ENCODE data around the gene USP15.

The USP15 gene

GRCh38 chr12:62256408-62257096 is 3.7 kb upstream of the USP15 start:
- in situ Hi-C loops (cut with MboI; ENCODE audit: low sequenced_read_pairs) = no loop called here

GRCh38 chr12:62258231-62258630 is 2.0 kb upstream of the USP15 start:
- in situ Hi-C loops (cut with MboI; ENCODE audit: low sequenced_read_pairs) = no loop called here

GRCh38 chr12:62258941-62259630 is 1.1 kb upstream of the USP15 start:
- in situ Hi-C loops (cut with MboI; ENCODE audit: low sequenced_read_pairs) = no loop called here

GRCh38 chr12:62259631-62259992 is 592 bp upstream of the USP15 start:
- in situ Hi-C loops (cut with MboI; ENCODE audit: low sequenced_read_pairs) = no loop called here

- in situ Hi-C loops (cut with MboI; ENCODE audit: low sequenced_read_pairs) = no loop called here
Measured at GRCh38 chr12:62260733-62261683, 804 bp downstream of the USP15 start.

- in situ Hi-C loops (cut with MboI; ENCODE audit: low sequenced_read_pairs) = no loop called here
Measured at GRCh38 chr12:62261876-62262517, 1.8 kb downstream of the USP15 start.

- in situ Hi-C loops (cut with MboI; ENCODE audit: low sequenced_read_pairs) = no loop called here
Measured at GRCh38 chr12:62263232-62263631, 3.0 kb downstream of the USP15 start.

- in situ Hi-C loops (cut with MboI; ENCODE audit: low sequenced_read_pairs) = no loop called here
Measured at GRCh38 chr12:62263966-62264365, 3.8 kb downstream of the USP15 start.

GRCh38 chr12:62264706-62265105 is 4.5 kb downstream of the USP15 start:
- in situ Hi-C loops (cut with MboI; ENCODE audit: low sequenced_read_pairs) = no loop called here

- in situ Hi-C loops (cut with MboI; ENCODE audit: low sequenced_read_pairs) = no loop called here
Measured at GRCh38 chr12:62265511-62265910, 5.3 kb downstream of the USP15 start.

GRCh38 chr12:62267026-62267425 is 6.8 kb downstream of the USP15 start:
- in situ Hi-C loops (cut with MboI; ENCODE audit: low sequenced_read_pairs) = no loop called here

- in situ Hi-C loops (cut with MboI; ENCODE audit: low sequenced_read_pairs) = no loop called here
Measured at GRCh38 chr12:62267480-62267879, 7.3 kb downstream of the USP15 start.

- in situ Hi-C loops (cut with MboI; ENCODE audit: low sequenced_read_pairs) = no loop called here
Measured at GRCh38 chr12:62268956-62269355, 8.8 kb downstream of the USP15 start.

- in situ Hi-C loops (cut with MboI; ENCODE audit: low sequenced_read_pairs) = no loop called here
Measured at GRCh38 chr12:62269464-62270228, 9.4 kb downstream of the USP15 start.

GRCh38 chr12:62270384-62270783 is 10.2 kb downstream of the USP15 start:
- in situ Hi-C loops (cut with MboI; ENCODE audit: low sequenced_read_pairs) = no loop called here

- in situ Hi-C loops (cut with MboI; ENCODE audit: low sequenced_read_pairs) = no loop called here
Measured at GRCh38 chr12:62270872-62271271, 10.7 kb downstream of the USP15 start.

GRCh38 chr12:62272936-62273552 is 12.8 kb downstream of the USP15 start:
- in situ Hi-C loops (cut with MboI; ENCODE audit: low sequenced_read_pairs) = no loop called here

- in situ Hi-C loops (cut with MboI; ENCODE audit: low sequenced_read_pairs) = no loop called here
Measured at GRCh38 chr12:62273724-62274380, 13.6 kb downstream of the USP15 start.

- in situ Hi-C loops (cut with MboI; ENCODE audit: low sequenced_read_pairs) = no loop called here
Measured at GRCh38 chr12:62278022-62278421, 17.8 kb downstream of the USP15 start.

Data from HL-60/S4 (cell line).